NT2/D1 (cell line): ENCODE data around the gene MKNK1.

Source experiments
- DNase-seq: peaks from one replicate; pipeline ENCODE4 v3.0.0-alpha.2; 2011; ENCODE audit warnings: low read depth, low spot score
- H3K27me3 ChIP-seq: 2 replicates; pipeline ENCODE4 v1.6.0; 2011; ENCODE audit warnings: mild to moderate bottlenecking; ENCODE audit not compliant: insufficient read length, insufficient read depth
- H3K36me3 ChIP-seq: 2 replicates; pipeline ENCODE4 v1.6.1; 2011; ENCODE audit warnings: mild to moderate bottlenecking, low read length, mixed read lengths; ENCODE audit not compliant: insufficient read depth, insufficient read length
- H3K4me1 ChIP-seq: 2 replicates; pipeline ENCODE4 v1.5.1; 2011; ENCODE audit not compliant: insufficient read depth, insufficient read length
- H3K4me3 ChIP-seq: 2 replicates; pipeline ENCODE4 v1.5.1; 2011; ENCODE audit warnings: low read depth; ENCODE audit not compliant: insufficient read length
- H3K9ac ChIP-seq: 2 replicates; pipeline ENCODE4 v1.6.0; 2011; ENCODE audit warnings: low read depth; ENCODE audit not compliant: insufficient read length
- H3K9me3 ChIP-seq: 2 replicates; pipeline ENCODE4 v1.5.1; 2011; ENCODE audit warnings: mild to moderate bottlenecking, low read length; ENCODE audit not compliant: insufficient read depth
- SUZ12 ChIP-seq: IDR thresholded peaks from 2 replicates; pipeline ENCODE4 v1.6.1; 2011; ENCODE audit not compliant: insufficient read length, insufficient read depth; ENCODE audit errors: extremely low read depth
- YY1 ChIP-seq: IDR thresholded peaks from 2 replicates; pipeline ENCODE4 v1.6.1; 2011; ENCODE audit not compliant: insufficient read length, insufficient read depth
- ZNF274 ChIP-seq: IDR thresholded peaks from 2 replicates; pipeline ENCODE4 v1.6.1; 2011; ENCODE audit warnings: mild to moderate bottlenecking, low read depth, low read length

Gene MKNK1

DNA sequence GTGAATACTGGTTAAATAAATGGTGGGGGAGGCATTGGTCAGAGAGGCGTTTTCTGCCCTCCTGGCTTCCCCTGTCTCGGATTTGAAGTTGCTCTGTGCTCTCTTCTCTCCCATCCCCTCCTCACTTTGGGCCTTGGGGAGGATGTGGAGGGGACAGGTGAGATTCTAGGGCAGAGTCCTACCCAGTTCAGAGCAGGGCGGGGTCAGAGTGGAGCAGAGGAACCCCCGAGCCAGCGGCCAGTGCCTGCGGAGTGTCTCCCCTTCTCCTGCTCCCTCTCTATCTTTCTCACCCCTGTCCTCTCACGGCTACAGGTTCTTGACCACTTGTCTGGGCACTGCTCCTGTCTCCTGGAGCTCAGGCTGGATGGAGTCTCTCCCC lies 60.7 kb downstream of the MKNK1 start:
- Histone ChIP-seq H3K9ac (peak overlapping the region; percentile 52), H3K4me1 (peaks cover 25% of the 10 kb centered on the region), H3K27me3 (peaks cover 85% of the 10 kb centered on the region), H3K4me3 (no peak overlapping the region), H3K9me3 (no peaks in the 10 kb centered on the region), H3K36me3 (no peaks in the 10 kb centered on the region)
- DNase-seq: no peak
- TF ChIP-seq ZNF274 (no peak), SUZ12 (no peak), YY1 (no peak)

DNA sequence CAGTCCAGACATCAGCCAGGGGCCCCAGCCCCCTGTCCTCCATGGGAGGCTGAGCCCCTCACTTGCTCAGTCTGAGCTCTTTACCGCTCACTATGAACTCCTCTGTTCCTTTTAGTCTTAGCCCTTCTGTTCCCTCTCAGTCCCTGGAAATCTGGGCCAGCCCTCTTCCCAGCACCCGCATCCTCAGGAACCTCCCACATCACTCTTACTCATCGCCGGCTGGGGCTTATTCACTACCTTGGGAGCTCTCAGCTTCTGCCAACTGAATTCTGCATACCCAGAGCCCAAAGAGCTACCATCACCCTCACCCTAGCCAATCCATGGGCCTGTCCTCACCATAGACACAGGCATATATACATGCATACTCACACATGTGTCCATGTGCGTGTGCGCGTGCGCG lies 64.1 kb downstream of the MKNK1 start:
- Histone ChIP-seq H3K9ac (no peak overlapping the region), H3K4me1 (peaks cover 27% of the 10 kb centered on the region), H3K9me3 (peaks cover 10% of the 10 kb centered on the region), H3K27me3 (peaks cover 78% of the 10 kb centered on the region), H3K36me3 (no peaks in the 10 kb centered on the region), H3K4me3 (no peak overlapping the region)
- TF ChIP-seq ZNF274: no peak
- no peak for TF ChIP-seq YY1
- no peak for TF ChIP-seq SUZ12
- no peak for DNase-seq

DNA sequence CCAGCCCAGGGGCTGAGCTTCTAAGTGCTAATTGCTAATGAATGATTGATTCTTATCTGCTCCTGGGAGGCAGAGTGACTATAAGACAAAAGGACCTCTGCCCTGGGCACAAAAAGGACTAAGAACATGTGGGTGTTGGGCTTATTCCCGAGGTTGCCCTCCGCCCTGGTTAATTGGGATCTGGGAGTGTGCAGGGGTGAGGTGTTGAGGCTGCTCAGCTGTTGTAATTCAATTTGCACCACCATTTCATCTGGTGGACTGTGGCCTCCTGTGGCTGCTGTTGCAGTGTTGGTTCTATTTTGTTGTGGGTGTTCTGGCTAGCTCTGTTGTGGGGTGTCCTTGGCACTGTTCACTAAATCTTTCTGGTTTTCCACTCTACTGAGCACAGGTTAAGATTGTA lies 65.9 kb downstream of the MKNK1 start:
- H3K9ac ChIP-seq: no peak overlapping the region
- no peak for DNase-seq
- peaks cover 10% of the 10 kb centered on the region for H3K9me3 ChIP-seq
- H3K36me3 ChIP-seq: no peaks in the 10 kb centered on the region
- H3K27me3 ChIP-seq: peaks cover 78% of the 10 kb centered on the region
- no peak overlapping the region for H3K4me3 ChIP-seq
- TF ChIP-seq ZNF274: no peak
- TF ChIP-seq SUZ12: no peak
- no peak for TF ChIP-seq YY1
- peaks cover 24% of the 10 kb centered on the region for H3K4me1 ChIP-seq

DNA sequence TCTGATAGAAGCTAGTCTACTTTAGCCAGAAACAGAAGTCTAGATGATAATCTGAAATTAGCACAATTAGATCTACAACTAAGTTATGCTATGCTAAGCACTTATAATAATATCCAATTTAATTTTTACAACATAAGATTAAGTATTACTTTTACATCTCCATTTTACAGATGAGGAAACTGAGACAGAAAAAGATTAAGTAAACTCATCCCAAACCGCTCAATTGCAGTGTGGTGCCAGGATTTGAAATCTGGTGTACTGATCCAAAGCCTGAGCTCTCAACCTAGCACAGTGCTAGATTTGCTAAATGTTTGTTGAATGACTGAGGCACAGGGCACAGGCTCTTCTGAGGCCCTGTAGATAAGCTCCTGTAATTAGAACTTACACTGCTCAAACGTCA lies 66.4 kb downstream of the MKNK1 start:
- TF ChIP-seq ZNF274: no peak
- no peak for TF ChIP-seq YY1
- TF ChIP-seq SUZ12: no peak
- H3K27me3 ChIP-seq: peaks cover 78% of the 10 kb centered on the region
- DNase-seq: no peak
- H3K4me1 ChIP-seq: peaks cover 25% of the 10 kb centered on the region
- H3K4me3 ChIP-seq: no peak overlapping the region
- no peaks in the 10 kb centered on the region for H3K36me3 ChIP-seq
- H3K9me3 ChIP-seq: peaks cover 10% of the 10 kb centered on the region
- H3K9ac ChIP-seq: no peak overlapping the region

- TF ChIP-seq SUZ12 (no peak), ZNF274 (no peak), YY1 (no peak)
- Histone ChIP-seq H3K9ac (no peak overlapping the region), H3K27me3 (peaks cover 78% of the 10 kb centered on the region), H3K4me3 (no peak overlapping the region), H3K4me1 (peaks cover 29% of the 10 kb centered on the region), H3K9me3 (peaks cover 10% of the 10 kb centered on the region), H3K36me3 (no peaks in the 10 kb centered on the region)
- no peak for DNase-seq
Measured at GRCh38 chr1:46536527-46536926, 67.5 kb downstream of the MKNK1 start.

- H3K4me3 ChIP-seq: no peak overlapping the region
- H3K4me1 ChIP-seq: peaks cover 35% of the 10 kb centered on the region
- TF ChIP-seq ZNF274 (no peak), SUZ12 (no peak), YY1 (no peak)
- peaks cover 10% of the 10 kb centered on the region for H3K9me3 ChIP-seq
- no peaks in the 10 kb centered on the region for H3K36me3 ChIP-seq
- H3K9ac ChIP-seq: no peak overlapping the region
- peaks cover 78% of the 10 kb centered on the region for H3K27me3 ChIP-seq
- DNase-seq: no peak
Measured at GRCh38 chr1:46535063-46535462, 69.0 kb downstream of the MKNK1 start.

GRCh38 chr1:46533179-46533864 lies 70.7 kb downstream of the MKNK1 start:
- Histone ChIP-seq H3K4me3 (peak overlapping the region; percentile 45), H3K27me3 (peaks cover 89% of the 10 kb centered on the region), H3K4me1 (peaks cover 26% of the 10 kb centered on the region), H3K9ac (peak overlapping the region; percentile 79), H3K9me3 (peaks cover 10% of the 10 kb centered on the region), H3K36me3 (no peaks in the 10 kb centered on the region)
- no peak for DNase-seq
- TF ChIP-seq ZNF274 (no peak), SUZ12 (peak; percentile 92)
